Cardiac fibroblast (primary cell): ENCODE measurements around the gene STPG4.

Experiments
- DNase-seq, 2 donors: peaks; one replicate each; pipeline versions ENCODE4 v3.0.0 to v3.0.0-alpha.2; 2010; ENCODE audit warnings: low read depth in 2 of 2
- H3K4me3 ChIP-seq, 2 donors: replicated peaks in 1 of 2; 1 replicate in 1 of 2; 2 replicates in 1 of 2; pipeline ENCODE4 v1.5.1; 2011; ENCODE audit warnings: low read depth in 2 of 2, low read length in 2 of 2, mild to moderate bottlenecking in 2 of 2, moderate library complexity in 1 of 2
- CTCF ChIP-seq: IDR thresholded peaks from one replicate; pipeline ENCODE4 v1.5.1; 2011; ENCODE audit warnings: low read depth, mild to moderate bottlenecking, low read length, inconsistent platforms

Gene STPG4

DNA sequence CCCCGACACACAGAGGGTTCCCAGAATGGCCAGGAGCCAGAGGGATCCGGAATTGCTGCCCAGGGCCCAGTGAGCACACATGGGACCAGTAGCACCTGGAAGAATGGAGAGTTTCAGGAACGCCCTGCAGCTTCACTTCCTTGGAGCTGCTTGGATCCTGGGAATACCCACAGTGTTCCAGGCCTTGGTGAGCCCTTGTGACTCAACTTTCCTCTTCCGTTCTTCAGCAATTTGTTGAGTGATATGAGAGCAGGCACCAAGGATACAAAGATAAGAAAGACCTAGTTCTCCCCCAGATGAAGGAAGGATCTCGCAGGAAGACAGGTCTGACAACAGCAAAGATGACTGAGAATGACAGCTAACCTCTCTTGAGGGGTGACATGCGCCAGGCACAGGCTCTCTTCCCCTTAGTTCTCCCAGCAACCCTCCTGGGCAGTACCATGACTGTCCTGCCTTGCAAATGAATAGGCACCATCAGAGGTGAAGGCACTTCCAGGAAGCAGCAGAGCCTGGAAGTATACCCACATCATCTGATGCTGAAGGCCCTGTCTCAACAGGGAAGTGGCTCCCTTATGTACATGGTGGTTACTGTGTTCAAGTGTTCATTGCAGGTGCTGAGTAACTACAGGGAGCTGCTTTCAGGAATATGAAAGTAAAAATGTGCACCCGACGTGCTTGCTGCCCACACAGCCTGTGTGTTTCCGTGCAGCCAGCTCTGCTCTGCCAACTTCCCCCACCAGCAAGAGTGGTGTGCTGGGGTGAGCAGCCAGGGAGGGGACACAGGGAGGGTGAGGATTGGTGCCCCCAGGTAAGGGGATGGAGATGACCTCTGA is 116.2 kb downstream of the STPG4 start:
- no peak for DNase-seq
- no peak for TF ChIP-seq CTCF
- no peak overlapping the region for H3K4me3 ChIP-seq

DNA sequence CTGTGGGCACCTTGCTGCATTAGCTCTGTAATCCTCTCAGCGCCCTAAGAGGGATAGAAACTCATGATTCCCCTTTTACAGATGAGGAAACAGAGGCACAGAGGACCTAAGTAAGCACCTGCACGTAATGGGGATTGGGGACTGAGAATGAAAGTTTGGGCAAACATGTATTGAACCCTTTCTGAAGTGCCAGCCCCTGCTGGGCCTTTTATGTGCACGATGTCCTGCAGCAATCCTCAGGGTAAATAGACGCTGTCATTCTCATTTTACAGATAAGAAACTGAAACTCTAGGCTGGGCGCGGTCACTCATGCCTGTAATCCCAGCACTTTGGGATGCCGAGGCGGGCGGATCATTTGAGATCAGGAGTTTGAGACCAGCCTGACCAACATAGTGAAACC is 117.4 kb downstream of the STPG4 start:
- H3K4me3 ChIP-seq, result no peak overlapping the region
- no peak for TF ChIP-seq CTCF
- DNase-seq, result no peak
